Nephron progenitor cell (in vitro differentiated cells): ENCODE results near the gene ATP2C2.
A peak's percentile ranks its signal among the peaks of the same experiment; 100 is the strongest.
"Not testable (repeated sequence)": the region's sequence is repeated elsewhere in the genome, so short reads cannot be mapped to it uniquely, and the experiment has no call there.

ENCODE experiments used
- DNase-seq: peaks from one replicate; pipeline ENCODE4 v3.0.0; 2021
- H3K27ac Mint-ChIP-seq: 2 replicates; pipeline ENCODE4 v1.8.0; 2021; ENCODE audit warnings: mild to moderate bottlenecking, moderate library complexity, mixed read lengths
- H3K27me3 Mint-ChIP-seq: 2 replicates; pipeline ENCODE4 v1.8.0; 2021; ENCODE audit warnings: mild to moderate bottlenecking, low read depth, mixed read lengths; ENCODE audit not compliant: poor library complexity
- H3K36me3 Mint-ChIP-seq: 2 replicates; pipeline ENCODE4 v1.8.0; 2021; ENCODE audit warnings: low read depth, mixed read lengths
- H3K4me1 Mint-ChIP-seq: 2 replicates; pipeline ENCODE4 v1.8.0; 2021; ENCODE audit warnings: mixed read lengths
- H3K4me3 Mint-ChIP-seq: 2 replicates; pipeline ENCODE4 v1.8.0; 2021; ENCODE audit warnings: mild to moderate bottlenecking, moderate library complexity, mixed read lengths
- H3K9me3 Mint-ChIP-seq: 2 replicates; pipeline ENCODE4 v1.8.0; 2021; ENCODE audit warnings: mild to moderate bottlenecking, moderate library complexity, mixed read lengths
- CTCF ChIP-seq: fragments of 200-600 bp; sonication (generic); IDR thresholded peaks from 2 replicates; pipeline ENCODE4 v1.5.0; 2021; ENCODE audit warnings: antibody characterized with exemption

The ATP2C2 gene

GRCh38 chr16:84419730-84420129 lies 51.4 kb downstream of the ATP2C2 start:
- H3K4me3 Mint-ChIP-seq: peak overlapping the region; percentile 39
- peaks cover 30% of the 10 kb centered on the region for H3K27me3 Mint-ChIP-seq
- DNase-seq: no peak
- H3K36me3 Mint-ChIP-seq: no peaks in the 10 kb centered on the region
- H3K4me1 Mint-ChIP-seq: peaks cover 34% of the 10 kb centered on the region
- no peak overlapping the region for H3K27ac Mint-ChIP-seq
- peaks cover 20% of the 10 kb centered on the region for H3K9me3 Mint-ChIP-seq
- TF ChIP-seq CTCF: no peak

GRCh38 chr16:84420556-84420955 lies 52.2 kb downstream of the ATP2C2 start:
- not testable (repeated sequence) for H3K27ac Mint-ChIP-seq

GRCh38 chr16:84421081-84421937 lies 53.0 kb downstream of the ATP2C2 start:
- Mint-ChIP-seq H3K27me3 (peaks cover 39% of the 10 kb centered on the region), H3K27ac (no peak overlapping the region), H3K4me1 (peaks cover 20% of the 10 kb centered on the region), H3K36me3 (no peaks in the 10 kb centered on the region), H3K4me3 (no peak overlapping the region), H3K9me3 (peaks cover 23% of the 10 kb centered on the region)
- DNase-seq: no peak
- no peak for TF ChIP-seq CTCF

More at GRCh38 chr16:84420556-84420955, 52.2 kb downstream of the ATP2C2 start:
- Mint-ChIP-seq H3K9me3 (peaks cover 23% of the 10 kb centered on the region), H3K4me1 (peaks cover 25% of the 10 kb centered on the region), H3K27me3 (peaks cover 36% of the 10 kb centered on the region)
- not testable (repeated sequence) for DNase-seq, H3K4me3 Mint-ChIP-seq, H3K36me3 Mint-ChIP-seq

- Mint-ChIP-seq H3K4me3 (no peak overlapping the region), H3K4me1 (peaks cover 14% of the 10 kb centered on the region), H3K27ac (no peak overlapping the region), H3K36me3 (no peaks in the 10 kb centered on the region), H3K9me3 (peaks cover 23% of the 10 kb centered on the region), H3K27me3 (peaks cover 44% of the 10 kb centered on the region)
- no peak for TF ChIP-seq CTCF
- DNase-seq: no peak
Observed at GRCh38 chr16:84421938-84422220, 53.5 kb downstream of the ATP2C2 start.

- H3K27me3 Mint-ChIP-seq: peaks cover 51% of the 10 kb centered on the region
- no peaks in the 10 kb centered on the region for H3K36me3 Mint-ChIP-seq
- H3K9me3 Mint-ChIP-seq: peaks cover 23% of the 10 kb centered on the region
- no peak overlapping the region for H3K27ac Mint-ChIP-seq
- no peak for TF ChIP-seq CTCF
- H3K4me3 Mint-ChIP-seq: no peak overlapping the region
- peaks cover 10% of the 10 kb centered on the region for H3K4me1 Mint-ChIP-seq
- no peak for DNase-seq
Observed at GRCh38 chr16:84423416-84423837, 55.1 kb downstream of the ATP2C2 start.

GRCh38 chr16:84425696-84426095 lies 57.4 kb downstream of the ATP2C2 start:
- DNase-seq: no peak
- TF ChIP-seq CTCF: no peak
- no peak overlapping the region for H3K4me3 Mint-ChIP-seq
- peaks cover 65% of the 10 kb centered on the region for H3K27me3 Mint-ChIP-seq
- peaks cover under 1% of the 10 kb centered on the region for H3K4me1 Mint-ChIP-seq
- no peak overlapping the region for H3K27ac Mint-ChIP-seq
- H3K9me3 Mint-ChIP-seq: peaks cover 20% of the 10 kb centered on the region
- H3K36me3 Mint-ChIP-seq: no peaks in the 10 kb centered on the region
